ENCODE results near the gene SPINK2. TPM values are rescaled to one million over a fixed set of nuclear protein-coding genes. Genes with fewer than 3 reads are reported as not detected.

Gene SPINK2
- total RNA-seq, 1 donor from 2014 or later, result not detected

GRCh38 chr4:56818797-56819196, 2.7 kb downstream of the SPINK2 start:
- H3K79me2 ChIP-seq (ENCODE audit: insufficient read depth, low read length), result no peaks in the 10 kb centered on the region
- no peak overlapping the region for H3K4me3 Mint-ChIP-seq (ENCODE audit: unreplicated experiment)
- peaks cover 33% of the 10 kb centered on the region for H3K27me3 Mint-ChIP-seq (ENCODE audit: low read depth, unreplicated experiment)
- no peak overlapping the region for H3K4me2 ChIP-seq (ENCODE audit: low read length)
- peaks cover 2% of the 10 kb centered on the region for H3K9me3 Mint-ChIP-seq (ENCODE audit: unreplicated experiment)
- H3K36me3 ChIP-seq (ENCODE audit: insufficient read depth, low read length), result no peaks in the 10 kb centered on the region
- H3K27ac ChIP-seq (ENCODE audit: low read depth, low read length), result no peak overlapping the region
- H3K9me3 ChIP-seq (ENCODE audit: insufficient read depth, low read depth, low read length), result no peaks in the 10 kb centered on the region
- H3K36me3 Mint-ChIP-seq (ENCODE audit: low read depth, unreplicated experiment), result peaks cover 3% of the 10 kb centered on the region
- no peak overlapping the region for H2AFZ ChIP-seq (ENCODE audit: low read depth, low read length)
- no peak overlapping the region for H3K4me3 ChIP-seq (ENCODE audit: insufficient read depth, low read depth, low read length)
- no peak overlapping the region for H3K9ac ChIP-seq (ENCODE audit: low read length)
- H3K27me3 ChIP-seq (ENCODE audit: insufficient read depth, low read length), result peaks cover 31% of the 10 kb centered on the region
- TF ChIP-seq CTCF (IDR thresholded peaks at IDR 0.05; ENCODE audit: insufficient read depth, low read depth, low read length) (no peak), EZH2 (IDR thresholded peaks at IDR 0.05; ENCODE audit: insufficient read depth, low read length) (no peak)
- FAIRE-seq, result no peak
- no peak overlapping the region for H3K27ac Mint-ChIP-seq (ENCODE audit: unreplicated experiment)
- no peaks in the 10 kb centered on the region for H4K20me1 ChIP-seq (ENCODE audit: insufficient read depth, low read length)
- H3K4me1 ChIP-seq (ENCODE audit: insufficient read depth, low read length), result peaks cover 4% of the 10 kb centered on the region
- DNase-seq (ENCODE audit: low read depth), result no peak
- H3K4me1 Mint-ChIP-seq (ENCODE audit: low read depth, unreplicated experiment), result peaks cover 2% of the 10 kb centered on the region

- H3K36me3 Mint-ChIP-seq (ENCODE audit: low read depth, unreplicated experiment), result peaks cover 3% of the 10 kb centered on the region
- H3K9ac ChIP-seq (ENCODE audit: low read length), result no peak overlapping the region
These were observed 3.5 kb downstream of the SPINK2 start for GRCh38 chr4:56817840-56818491.

More at GRCh38 chr4:56817840-56818491, 3.5 kb downstream of the SPINK2 start:
- H3K9me3 ChIP-seq (ENCODE audit: insufficient read depth, low read depth, low read length), result no peaks in the 10 kb centered on the region
- DNase-seq (ENCODE audit: low read depth) (peak; percentile 52), FAIRE-seq (no peak)
- H2AFZ ChIP-seq (ENCODE audit: low read depth, low read length), result no peak overlapping the region
- no peaks in the 10 kb centered on the region for H3K36me3 ChIP-seq (ENCODE audit: insufficient read depth, low read length)
- H4K20me1 ChIP-seq (ENCODE audit: insufficient read depth, low read length), result no peaks in the 10 kb centered on the region
- Mint-ChIP-seq H3K9me3 (ENCODE audit: unreplicated experiment) (peaks cover 2% of the 10 kb centered on the region), H3K27ac (ENCODE audit: unreplicated experiment) (no peak overlapping the region), H3K27me3 (ENCODE audit: low read depth, unreplicated experiment) (peaks cover 25% of the 10 kb centered on the region), H3K4me3 (ENCODE audit: unreplicated experiment) (no peak overlapping the region), H3K4me1 (ENCODE audit: low read depth, unreplicated experiment) (peaks cover 2% of the 10 kb centered on the region)
- H3K4me2 ChIP-seq (ENCODE audit: low read length), result no peak overlapping the region
- H3K4me1 ChIP-seq (ENCODE audit: insufficient read depth, low read length), result peaks cover 4% of the 10 kb centered on the region
- peaks cover 25% of the 10 kb centered on the region for H3K27me3 ChIP-seq (ENCODE audit: insufficient read depth, low read length)
- H3K4me3 ChIP-seq (ENCODE audit: insufficient read depth, low read depth, low read length), result no peak overlapping the region
- no peaks in the 10 kb centered on the region for H3K79me2 ChIP-seq (ENCODE audit: insufficient read depth, low read length)
- no peak overlapping the region for H3K27ac ChIP-seq (ENCODE audit: low read depth, low read length)
- no peak for TF ChIP-seq EZH2 (IDR thresholded peaks at IDR 0.05; ENCODE audit: insufficient read depth, low read length)
- no peak for TF ChIP-seq CTCF (IDR thresholded peaks at IDR 0.05; ENCODE audit: insufficient read depth, low read depth, low read length)
